ENCODE results near the gene MRM3. TPM values are rescaled to one million over a fixed set of nuclear protein-coding genes. Genes with fewer than 3 reads are reported as not detected.
"Not testable (repeated sequence)": the region's sequence is repeated elsewhere in the genome, so short reads cannot be mapped to it uniquely, and the experiment has no call there.

Gene MRM3
- polyA plus RNA-seq, 1 experiment = 8.1 TPM

DNA sequence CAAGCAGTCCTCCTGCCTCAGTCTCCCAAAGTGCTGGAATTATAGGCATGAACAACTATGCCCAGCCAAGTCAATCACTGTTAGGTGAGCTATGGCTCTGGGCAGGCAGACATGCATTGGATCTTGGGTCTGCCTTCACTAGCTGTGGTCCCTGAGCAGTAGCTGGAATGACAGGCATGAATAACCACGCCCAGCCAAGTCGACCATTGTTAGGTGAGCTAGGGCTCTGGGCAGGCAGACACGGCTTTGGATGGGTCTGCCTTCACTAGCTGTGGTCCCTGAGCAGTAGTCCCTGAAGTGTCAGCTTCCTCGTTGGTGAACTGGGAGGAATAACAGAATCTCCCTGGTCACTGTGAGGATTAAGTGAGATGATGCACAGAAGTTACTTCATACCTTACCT lies 6.4 kb downstream of the MRM3 start:
- Histone ChIP-seq H3K27me3 (ENCODE audit: control insufficient read depth, insufficient read depth, low read length) (no peaks in the 10 kb centered on the region), H3K27ac (ENCODE audit: low read depth, low read length) (no peak overlapping the region), H3K4me3 (ENCODE audit: low read depth, low read length) (no peak overlapping the region), H3K9me3 (ENCODE audit: control insufficient read depth, insufficient read depth, low read length) (no peaks in the 10 kb centered on the region; the same call in 1 of the 2 replicates)
- ChIA-PET CTCF (interaction anchor here (0.7 to 1.4 kb wide), 2 partner anchors 211 to 267 kb away, joined by 6 to 7 read pairs; no protein-coding TSS in a partner anchor), POLR2A (no interaction called here)
- no peak for DNase-seq (ENCODE audit: low read depth, low spot score)
- TF ChIP-seq, protein P1, sequence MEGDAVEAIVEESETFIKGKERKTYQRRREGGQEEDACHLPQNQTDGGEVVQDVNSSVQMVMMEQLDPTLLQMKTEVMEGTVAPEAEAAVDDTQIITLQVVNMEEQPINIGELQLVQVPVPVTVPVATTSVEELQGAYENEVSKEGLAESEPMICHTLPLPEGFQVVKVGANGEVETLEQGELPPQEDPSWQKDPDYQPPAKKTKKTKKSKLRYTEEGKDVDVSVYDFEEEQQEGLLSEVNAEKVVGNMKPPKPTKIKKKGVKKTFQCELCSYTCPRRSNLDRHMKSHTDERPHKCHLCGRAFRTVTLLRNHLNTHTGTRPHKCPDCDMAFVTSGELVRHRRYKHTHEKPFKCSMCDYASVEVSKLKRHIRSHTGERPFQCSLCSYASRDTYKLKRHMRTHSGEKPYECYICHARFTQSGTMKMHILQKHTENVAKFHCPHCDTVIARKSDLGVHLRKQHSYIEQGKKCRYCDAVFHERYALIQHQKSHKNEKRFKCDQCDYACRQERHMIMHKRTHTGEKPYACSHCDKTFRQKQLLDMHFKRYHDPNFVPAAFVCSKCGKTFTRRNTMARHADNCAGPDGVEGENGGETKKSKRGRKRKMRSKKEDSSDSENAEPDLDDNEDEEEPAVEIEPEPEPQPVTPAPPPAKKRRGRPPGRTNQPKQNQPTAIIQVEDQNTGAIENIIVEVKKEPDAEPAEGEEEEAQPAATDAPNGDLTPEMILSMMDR (IDR thresholded peaks at IDR 0.05; ENCODE audit: low read depth, low read length) = no peak

DNA sequence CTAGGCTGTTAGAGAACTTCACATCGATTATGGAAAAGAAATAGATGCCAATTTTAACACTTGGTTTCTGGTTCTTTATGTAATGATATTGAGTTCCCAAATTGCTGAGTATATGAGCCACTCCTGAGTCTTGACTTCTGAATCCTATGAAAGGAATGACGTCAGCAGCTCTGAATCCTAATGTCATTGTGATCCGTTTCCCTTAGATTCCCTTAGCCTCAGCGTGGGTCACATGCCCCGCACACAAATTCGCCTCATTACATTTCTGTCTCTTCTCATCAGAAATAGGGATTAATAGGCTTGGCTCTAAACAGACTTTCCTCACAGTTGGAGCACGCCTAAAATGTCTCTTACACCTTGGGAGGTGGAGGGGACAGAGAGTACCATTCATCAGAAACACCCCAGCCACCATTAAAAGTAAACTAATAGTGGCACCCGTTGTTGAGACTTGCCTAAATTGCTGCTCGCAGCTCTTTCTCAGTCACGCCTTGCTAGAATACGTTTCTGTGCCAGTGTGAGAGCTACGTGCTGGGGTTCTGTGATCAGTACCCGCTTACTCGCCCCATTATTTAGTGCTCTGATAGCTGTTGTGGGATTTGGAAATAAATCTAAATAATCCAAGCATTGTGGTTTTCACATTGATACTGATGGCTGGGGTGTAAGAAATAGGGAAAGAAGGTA lies 7.1 kb downstream of the MRM3 start:
- CTCF ChIA-PET = interaction anchor here (1.4 kb wide), 1 partner anchor 210 kb away, joined by 6 read pairs; no protein-coding TSS in a partner anchor
- no peaks in the 10 kb centered on the region for H3K27me3 ChIP-seq (ENCODE audit: control insufficient read depth, insufficient read depth, low read length)
- DNase-seq (ENCODE audit: low read depth, low spot score) = no peak
- POLR2A ChIA-PET = no interaction called here
- TF ChIP-seq, protein P1 (IDR thresholded peaks at IDR 0.05; ENCODE audit: low read depth, low read length) = no peak
- no peaks in the 10 kb centered on the region; the same call in 1 of the 2 replicates for H3K9me3 ChIP-seq (ENCODE audit: control insufficient read depth, insufficient read depth, low read length)
- no peak overlapping the region for H3K27ac ChIP-seq (ENCODE audit: low read depth, low read length)
- no peak overlapping the region for H3K4me3 ChIP-seq (ENCODE audit: low read depth, low read length)

DNA sequence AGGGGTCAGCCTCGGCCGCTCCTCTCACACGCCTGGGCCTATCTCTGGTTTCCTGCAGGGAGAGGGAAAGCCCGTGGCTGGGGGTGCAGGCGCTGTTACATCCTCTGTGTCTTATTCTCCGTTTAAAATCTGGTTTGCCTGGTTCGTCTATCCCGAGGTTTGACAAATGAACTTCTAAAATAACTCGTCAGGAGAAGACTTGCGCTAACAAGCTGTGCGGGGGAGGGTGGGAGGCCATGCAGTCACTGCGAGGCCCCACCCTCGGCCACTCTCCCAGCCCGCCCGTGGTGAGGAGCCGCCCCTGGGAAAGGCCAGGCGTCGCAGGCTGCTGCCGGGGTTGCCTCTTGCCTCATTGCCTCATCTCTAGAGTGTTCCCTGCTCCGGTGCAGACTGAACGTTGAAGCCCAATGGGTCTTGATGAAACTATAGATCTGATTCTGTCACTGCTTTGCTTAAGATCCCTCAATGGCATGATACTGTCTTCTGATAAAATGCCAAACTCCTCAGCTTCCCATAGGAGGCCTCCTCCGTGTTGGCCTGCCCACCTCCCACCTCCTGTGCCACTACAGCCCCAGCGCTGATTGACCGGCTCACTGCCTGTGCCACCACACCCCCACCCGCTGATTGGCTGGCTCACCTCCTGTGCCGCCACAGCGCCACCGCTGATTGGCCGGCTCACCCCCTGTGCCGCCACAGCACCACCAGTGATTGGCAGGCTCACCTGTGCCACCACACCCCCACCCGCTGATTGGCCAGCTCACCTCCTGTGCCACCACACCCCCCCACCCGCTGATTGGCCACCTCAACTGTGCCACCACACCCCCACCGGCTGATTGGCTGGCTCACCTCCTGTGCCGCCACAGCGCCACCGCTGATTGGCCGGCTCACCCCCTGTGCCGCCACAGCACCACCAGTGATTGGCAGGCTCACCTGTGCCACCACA lies 8.0 kb downstream of the MRM3 start:
- H3K27me3 ChIP-seq (ENCODE audit: control insufficient read depth, insufficient read depth, low read length); H3K27ac ChIP-seq (ENCODE audit: low read depth, low read length); POLR2A ChIA-PET; H3K9me3 ChIP-seq (ENCODE audit: control insufficient read depth, insufficient read depth, low read length); H3K4me3 ChIP-seq (ENCODE audit: low read depth, low read length); DNase-seq (ENCODE audit: low read depth, low spot score): not testable (repeated sequence)
- CTCF ChIA-PET = interaction anchor here (1.1 kb wide), 1 partner anchor 191 kb away, joined by 3 read pairs; no protein-coding TSS in a partner anchor

DNA sequence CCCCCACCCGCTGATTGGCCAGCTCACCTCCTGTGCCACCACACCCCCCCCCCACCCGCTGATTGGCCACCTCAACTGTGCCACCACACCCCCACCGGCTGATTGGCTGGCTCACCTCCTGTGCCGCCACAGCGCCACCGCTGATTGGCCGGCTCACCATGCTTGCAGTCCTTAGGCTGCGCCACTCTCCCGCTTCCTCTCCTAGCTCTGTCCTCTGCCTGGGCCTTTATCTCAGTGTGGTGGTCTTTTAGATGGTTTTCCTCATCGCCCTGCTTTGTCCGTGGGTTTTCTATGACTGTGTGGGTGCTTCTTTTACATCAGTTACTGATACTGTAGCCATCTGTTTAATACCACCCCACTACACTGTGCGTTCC lies 8.7 kb downstream of the MRM3 start:
- H3K9me3 ChIP-seq (ENCODE audit: control insufficient read depth, insufficient read depth, low read length); H3K27me3 ChIP-seq (ENCODE audit: control insufficient read depth, insufficient read depth, low read length); DNase-seq (ENCODE audit: low read depth, low spot score); POLR2A ChIA-PET; H3K4me3 ChIP-seq (ENCODE audit: low read depth, low read length); H3K27ac ChIP-seq (ENCODE audit: low read depth, low read length): not testable (repeated sequence)
- CTCF ChIA-PET = interaction anchor here (1.1 kb wide), 1 partner anchor 190 kb away, joined by 3 read pairs; no protein-coding TSS in a partner anchor

DNA sequence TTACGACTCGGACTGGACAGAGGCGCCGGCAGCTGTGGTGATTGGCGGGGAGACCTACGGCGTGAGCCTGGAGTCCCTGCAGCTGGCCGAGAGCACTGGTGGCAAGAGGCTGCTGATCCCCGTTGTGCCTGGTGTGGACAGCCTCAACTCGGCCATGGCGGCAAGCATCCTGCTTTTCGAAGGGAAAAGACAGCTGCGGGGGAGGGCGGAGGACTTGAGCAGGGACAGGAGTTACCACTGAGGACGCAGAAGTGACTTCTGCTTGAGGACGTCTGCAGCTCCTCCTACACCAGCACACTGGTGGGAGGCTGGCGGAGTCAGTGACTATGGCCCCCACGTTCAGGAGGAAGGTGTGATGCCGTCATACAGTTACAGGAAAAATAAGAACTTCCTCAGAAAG lies 9.7 kb downstream of the MRM3 start:
- Histone ChIP-seq H3K27ac (ENCODE audit: low read depth, low read length) (no peak overlapping the region), H3K9me3 (ENCODE audit: control insufficient read depth, insufficient read depth, low read length) (no peaks in the 10 kb centered on the region; the same call in 1 of the 2 replicates), H3K27me3 (ENCODE audit: control insufficient read depth, insufficient read depth, low read length) (no peaks in the 10 kb centered on the region), H3K4me3 (ENCODE audit: low read depth, low read length) (no peak overlapping the region)
- CTCF ChIA-PET = interaction anchor here (1.3 kb wide), 1 partner anchor 189 kb away, joined by 10 read pairs; no protein-coding TSS in a partner anchor
- POLR2A ChIA-PET = interaction anchor here (0.6 to 0.7 kb wide), 2 partner anchors 189 to 236 kb away, joined by 4 to 5 read pairs; no protein-coding TSS in a partner anchor
- TF ChIP-seq, protein P1 (IDR thresholded peaks at IDR 0.05; ENCODE audit: low read depth, low read length) = no peak
- no peak for DNase-seq (ENCODE audit: low read depth, low spot score)
